HepG2 (cell line): ENCODE data around the gene GGCT. TPM values are rescaled to one million over a fixed set of nuclear protein-coding genes. Genes with fewer than 3 reads are reported as not detected.

Experiments used
- BHLHE40 ChIP-seq: IDR thresholded peaks from 2 replicates; pipeline ENCODE4 v1.6.1; 2011; ENCODE audit warnings: low read length, improper control_type of control experiment
- BRF2 ChIP-seq: sonication (generic); formaldehyde crosslinking; IDR thresholded peaks from 2 replicates; pipeline ENCODE4 v1.8.1; 2022; ENCODE audit warnings: mild to moderate bottlenecking, missing genetic modification reagents
- LBX2 ChIP-seq: sonication (generic); formaldehyde crosslinking; IDR thresholded peaks from 2 replicates; pipeline ENCODE4 v1.5.0; 2020; ENCODE audit warnings: missing genetic modification reagents, mild to moderate bottlenecking, borderline replicate concordance
- MEF2D ChIP-seq: sonication (generic); formaldehyde crosslinking; IDR thresholded peaks from 2 replicates; pipeline ENCODE4 v1.5.1; 2020; ENCODE audit warnings: mild to moderate bottlenecking, missing genetic modification reagents
- MTA3 ChIP-seq: sonication (generic); formaldehyde crosslinking; IDR thresholded peaks from 2 replicates; pipeline ENCODE4 v1.4.0; 2020; ENCODE audit warnings: missing genetic modification reagents
- NAIF1 ChIP-seq: sonication (generic); formaldehyde crosslinking; IDR thresholded peaks from 2 replicates; pipeline ENCODE4 v1.5.0; 2020; ENCODE audit warnings: mild to moderate bottlenecking, missing genetic modification reagents, borderline replicate concordance
- PRMT3 ChIP-seq: sonication (generic); formaldehyde crosslinking; IDR thresholded peaks from 2 replicates; pipeline ENCODE4 v1.8.1; 2022; ENCODE audit warnings: low read depth, mild to moderate bottlenecking, moderate library complexity, missing genetic modification reagents, borderline replicate concordance
- SKI ChIP-seq: fragments of 450-650 bp; IDR thresholded peaks from one replicate; pipeline ENCODE4 v1.6.1; 2018; ENCODE audit warnings: mild to moderate bottlenecking; ENCODE audit not compliant: partially characterized antibody
- ZFP82 ChIP-seq: sonication (generic); formaldehyde crosslinking; IDR thresholded peaks from 2 replicates; pipeline ENCODE4 v1.5.1; 2020; ENCODE audit warnings: mild to moderate bottlenecking, missing genetic modification reagents, borderline replicate concordance
- ZNF274 ChIP-seq: sonication (generic); formaldehyde crosslinking; IDR thresholded peaks from 2 replicates; pipeline ENCODE4 v1.5.1; 2020; ENCODE audit warnings: mild to moderate bottlenecking, missing genetic modification reagents
- ZNF468 ChIP-seq: sonication (generic); formaldehyde crosslinking; IDR thresholded peaks from 2 replicates; pipeline ENCODE4 v1.8.0; 2022; ENCODE audit warnings: mild to moderate bottlenecking, moderate library complexity, missing genetic modification reagents
- ZNF563 ChIP-seq: sonication (generic); formaldehyde crosslinking; IDR thresholded peaks from 2 replicates; pipeline ENCODE4 v1.8.0; 2022; ENCODE audit warnings: mild to moderate bottlenecking, moderate library complexity, missing genetic modification reagents
- ZNF710 ChIP-seq: sonication (generic); formaldehyde crosslinking; IDR thresholded peaks from 2 replicates; pipeline ENCODE4 v1.5.0; 2020; ENCODE audit warnings: mild to moderate bottlenecking, missing genetic modification reagents, borderline replicate concordance
- ZNF713 ChIP-seq: sonication (generic); formaldehyde crosslinking; IDR thresholded peaks from 2 replicates; pipeline ENCODE4 v1.4.0; 2020; ENCODE audit warnings: mild to moderate bottlenecking, missing genetic modification reagents
- ZNF768 ChIP-seq: sonication (generic); formaldehyde crosslinking; IDR thresholded peaks from 2 replicates; pipeline ENCODE4 v1.4.0; 2020; ENCODE audit warnings: missing genetic modification reagents
- ZSCAN31 ChIP-seq: sonication (generic); formaldehyde crosslinking; IDR thresholded peaks from 2 replicates; pipeline ENCODE4 v1.5.0; 2020; ENCODE audit warnings: low read depth, mild to moderate bottlenecking, missing genetic modification reagents
- polyA plus RNA-seq, 8 experiments: library from polyadenylated mRNA; depleted of rRNA in 3 of 8; stranded (reverse) in 7 of 8; unstranded in 1 of 8; fragments of >200 nt; fragmentation: Illumina TruSeq in 4 of 8; extraction: Trizol in 4 of 8; gene quantifications; 2 replicates each; pipeline versions ENCODE4 v1.2.1 to v1.2.3, GENCODE V29; 2011 to 2016; ENCODE audit warnings: low read depth in 4 of 8, missing spikeins in 1 of 8, mixed read lengths in 1 of 8; ENCODE audit not compliant: insufficient read depth in 1 of 8
- total RNA-seq, 5 experiments: library from RNA; depleted of rRNA; stranded (reverse); fragments of >200 nt; fragmentation: Illumina TruSeq; extraction: Trizol; gene quantifications; 2 replicates each; pipeline ENCODE4 v1.2.3, GENCODE V29; 2016; ENCODE audit warnings: low read depth in 1 of 5
- TF ChIP-seq, protein P1 (sequence below), 2 experiments: sonication (generic) in 1 of 2; formaldehyde crosslinking in 1 of 2; IDR thresholded peaks; 2 replicates each; pipeline versions ENCODE4 v1.4.0 to v1.6.1; 2016 to 2020; ENCODE audit warnings: borderline replicate concordance in 1 of 2, low read depth in 1 of 2, mild to moderate bottlenecking in 1 of 2, missing genetic modification reagents in 1 of 2
- TF ChIP-seq, protein P2 (sequence below): conservative IDR thresholded peaks from 2 replicates; pipeline ENCODE4 v1.6.1; 2018; ENCODE audit warnings: missing genetic modification reagents

Gene GGCT
- total and polyA plus RNA-seq, 2 of the 13 experiments (the other 11 are each of a cell fraction or from before 2014, with no cell fraction given) = 19.5 to 78.3 TPM

DNA sequence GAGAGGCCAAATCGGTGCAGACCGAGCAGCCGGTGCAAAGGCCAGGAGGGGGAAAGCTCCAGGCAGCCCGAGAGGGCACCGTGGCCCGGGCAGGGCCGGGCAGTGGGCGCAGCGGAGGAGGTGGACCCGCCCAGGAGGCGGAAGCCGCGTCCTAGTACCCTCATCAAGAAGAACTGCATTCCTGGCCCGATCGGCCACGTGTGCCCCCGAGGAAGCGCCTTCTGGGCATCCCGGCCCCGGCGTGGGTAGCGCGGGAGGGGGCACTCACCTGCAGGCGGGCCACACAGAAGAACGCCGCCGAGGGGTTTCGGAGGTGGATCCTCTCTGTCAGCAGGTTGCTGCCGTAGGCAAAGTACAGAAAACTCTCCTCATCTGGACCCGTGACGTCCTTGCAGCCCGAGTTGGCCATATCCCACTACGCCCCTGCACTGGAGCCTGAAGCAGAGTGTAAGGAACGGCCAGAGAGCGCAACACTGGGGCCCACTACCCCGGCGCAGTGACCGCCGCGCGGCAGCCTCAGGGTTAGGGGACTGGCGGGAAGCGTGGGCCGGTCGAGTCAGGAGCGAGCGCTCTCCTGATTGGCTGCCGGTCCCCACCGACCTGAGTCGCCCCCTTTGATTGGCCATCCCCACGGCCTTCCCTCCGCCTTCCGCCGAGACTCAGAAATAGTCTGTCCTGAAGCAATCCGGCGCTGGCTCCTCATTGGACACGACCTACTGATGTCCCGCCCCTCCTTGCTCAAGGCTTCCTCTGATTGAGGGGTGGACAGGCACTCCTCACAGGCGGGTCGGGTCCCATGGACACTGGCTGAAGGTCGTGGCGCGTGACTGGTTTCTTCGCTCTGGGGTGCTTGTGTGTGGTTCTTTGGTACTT lies at the start of gene GGCT (continued):
- TF ChIP-seq, protein P1, sequence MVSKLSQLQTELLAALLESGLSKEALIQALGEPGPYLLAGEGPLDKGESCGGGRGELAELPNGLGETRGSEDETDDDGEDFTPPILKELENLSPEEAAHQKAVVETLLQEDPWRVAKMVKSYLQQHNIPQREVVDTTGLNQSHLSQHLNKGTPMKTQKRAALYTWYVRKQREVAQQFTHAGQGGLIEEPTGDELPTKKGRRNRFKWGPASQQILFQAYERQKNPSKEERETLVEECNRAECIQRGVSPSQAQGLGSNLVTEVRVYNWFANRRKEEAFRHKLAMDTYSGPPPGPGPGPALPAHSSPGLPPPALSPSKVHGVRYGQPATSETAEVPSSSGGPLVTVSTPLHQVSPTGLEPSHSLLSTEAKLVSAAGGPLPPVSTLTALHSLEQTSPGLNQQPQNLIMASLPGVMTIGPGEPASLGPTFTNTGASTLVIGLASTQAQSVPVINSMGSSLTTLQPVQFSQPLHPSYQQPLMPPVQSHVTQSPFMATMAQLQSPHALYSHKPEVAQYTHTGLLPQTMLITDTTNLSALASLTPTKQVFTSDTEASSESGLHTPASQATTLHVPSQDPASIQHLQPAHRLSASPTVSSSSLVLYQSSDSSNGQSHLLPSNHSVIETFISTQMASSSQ (IDR thresholded peaks at IDR 0.05; ENCODE audit: low read depth) = no peak
- TF ChIP-seq, protein P1 (CRISPR knock-in tag; IDR thresholded peaks at IDR 0.05; ENCODE audit: borderline replicate concordance) = 0 out of 2 replicates have a peak, but pooled peaks have one; percentile 38
- TF ChIP-seq BHLHE40 (0 out of 2 replicates have a peak, but pooled peaks have one; percentile 4), ZNF713 (CRISPR knock-in tag) (no peak), ZNF768 (CRISPR knock-in tag) (peak; percentile 52; the same call in 1 of the 2 replicates), BRF2 (peak; percentile 52; the same call in 1 of the 2 replicates), ZNF274 (CRISPR knock-in tag) (no peak; the same call in 1 of the 2 replicates), ZFP82 (peak; percentile 90), NAIF1 (CRISPR knock-in tag) (peak; percentile 16; the same call in 1 of the 2 replicates), MEF2D (0 out of 2 replicates have a peak, but pooled peaks have one; percentile 28), PRMT3 (peak; percentile 87), SKI (peak; percentile 27), MTA3 (no peak), LBX2 (peak; percentile 65; the same call in 1 of the 2 replicates), ZNF563 (CRISPR knock-in tag) (peak; percentile 88; the same call in 1 of the 2 replicates), ZNF710 (CRISPR knock-in tag) (peak; percentile 61; the same call in 1 of the 2 replicates), ZNF468 (CRISPR knock-in tag) (no peak), ZSCAN31 (CRISPR knock-in tag) (peak; percentile 47; the same call in 1 of the 2 replicates)
- TF ChIP-seq, protein P2, sequence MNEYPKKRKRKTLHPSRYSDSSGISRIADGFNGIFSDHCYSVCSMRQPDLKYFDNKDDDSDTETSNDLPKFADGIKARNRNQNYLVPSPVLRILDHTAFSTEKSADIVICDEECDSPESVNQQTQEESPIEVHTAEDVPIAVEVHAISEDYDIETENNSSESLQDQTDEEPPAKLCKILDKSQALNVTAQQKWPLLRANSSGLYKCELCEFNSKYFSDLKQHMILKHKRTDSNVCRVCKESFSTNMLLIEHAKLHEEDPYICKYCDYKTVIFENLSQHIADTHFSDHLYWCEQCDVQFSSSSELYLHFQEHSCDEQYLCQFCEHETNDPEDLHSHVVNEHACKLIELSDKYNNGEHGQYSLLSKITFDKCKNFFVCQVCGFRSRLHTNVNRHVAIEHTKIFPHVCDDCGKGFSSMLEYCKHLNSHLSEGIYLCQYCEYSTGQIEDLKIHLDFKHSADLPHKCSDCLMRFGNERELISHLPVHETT (CRISPR knock-in tag) = 0 out of 2 replicates have a peak, but pooled peaks have one; percentile 13
